NCI-H2029 treated with DMSO at 0.1 percent for 48 hours (cell line): ENCODE data around the gene CAMK4.

Experiments
- DNase-seq: peaks from one replicate; lab custom pipeline; 2025; lab: John Stamatoyannopoulos, UW

The CAMK4 gene

DNA sequence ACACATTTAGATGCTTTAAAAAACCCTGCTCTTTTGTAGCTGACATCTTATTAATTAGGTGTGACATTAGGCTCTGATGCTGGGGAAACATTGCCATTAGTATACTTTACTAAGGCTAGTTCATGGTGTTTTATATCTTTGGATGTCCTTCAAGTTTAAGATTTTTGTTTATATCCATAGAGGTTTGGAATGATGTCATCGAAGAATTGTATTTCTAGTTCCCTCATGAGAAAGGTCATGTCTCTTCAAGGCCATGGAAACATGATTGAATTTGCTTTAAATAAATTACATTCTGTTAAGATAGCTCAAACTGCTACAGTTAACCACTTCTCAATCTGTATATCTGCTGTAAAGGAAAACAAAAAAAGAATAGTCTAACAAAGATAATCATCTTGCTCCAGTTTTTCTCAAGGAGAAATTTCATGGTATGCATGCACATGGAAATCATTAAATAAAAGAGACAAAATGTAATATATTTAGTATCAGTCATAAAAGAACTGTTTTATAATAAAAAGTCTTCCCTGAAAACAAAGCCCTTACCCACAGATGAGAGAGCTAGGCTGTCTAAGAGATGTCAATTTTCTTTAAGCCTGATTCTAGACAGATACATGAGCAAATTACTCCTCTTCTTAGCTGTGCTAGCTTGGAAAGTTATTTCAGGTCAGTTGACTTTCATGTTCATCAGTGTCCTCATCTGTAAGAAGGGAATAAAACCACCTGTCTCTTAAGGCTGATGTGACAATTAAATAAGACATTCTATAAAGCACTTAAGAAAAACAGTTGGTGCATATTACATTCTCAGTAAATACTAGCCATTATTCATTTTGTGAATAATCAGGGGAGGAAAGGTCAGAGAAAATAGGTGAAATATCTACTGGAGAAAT, 313.2 kb downstream of the CAMK4 start:
- no peak for DNase-seq
